GM12801 (cell line): ENCODE measurements around the gene CDC42EP3.

Source experiments
- CTCF ChIP-seq: IDR thresholded peaks from one replicate; pipeline ENCODE4 v1.5.1; 2011; ENCODE audit warnings: control low read depth; ENCODE audit not compliant: insufficient read length; ENCODE audit errors: extremely low read depth

The CDC42EP3 gene

DNA sequence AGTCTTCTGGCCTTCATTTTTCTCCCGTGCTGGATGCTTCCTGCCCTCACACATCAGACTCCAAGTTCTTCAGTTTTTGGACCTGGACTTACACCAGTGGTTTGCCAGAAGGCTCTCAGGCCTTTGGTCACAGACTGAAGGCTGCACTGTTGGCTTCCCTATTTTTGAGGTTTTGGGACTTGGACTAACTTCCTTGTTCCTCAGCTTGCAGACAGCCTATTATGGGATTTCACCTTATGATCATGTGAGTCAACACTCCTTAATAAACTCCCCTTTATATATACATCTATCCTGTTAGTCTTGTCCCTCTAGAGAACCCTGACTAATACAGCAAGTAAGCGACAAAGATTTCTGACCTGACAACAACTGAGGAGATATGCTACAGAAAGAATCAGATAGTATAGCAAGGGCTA, 7.2 kb downstream of the CDC42EP3 start:
- no peak for TF ChIP-seq CTCF

- TF ChIP-seq CTCF: no peak
Observed at GRCh38 chr2:37663390-37663789, 8.1 kb downstream of the CDC42EP3 start.

DNA sequence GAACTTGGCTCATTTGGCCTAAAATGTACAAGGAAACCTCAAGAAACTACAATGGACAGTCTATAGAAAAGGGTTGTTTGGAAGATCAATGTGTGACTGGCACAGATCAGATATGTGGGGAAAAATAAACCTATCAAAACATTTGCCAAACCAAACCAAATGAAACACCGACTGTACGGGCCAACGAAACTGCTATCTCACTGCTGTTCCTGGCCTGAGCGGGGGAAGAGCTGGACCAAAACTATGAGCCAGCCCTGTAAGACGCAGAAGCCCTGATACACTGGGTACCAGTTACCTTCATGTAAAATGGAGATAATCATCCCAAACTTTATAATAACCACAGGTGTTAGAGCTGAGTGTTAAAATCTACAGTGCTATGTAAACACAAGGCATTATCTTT, 11.7 kb downstream of the CDC42EP3 start:
- no peak for TF ChIP-seq CTCF

DNA sequence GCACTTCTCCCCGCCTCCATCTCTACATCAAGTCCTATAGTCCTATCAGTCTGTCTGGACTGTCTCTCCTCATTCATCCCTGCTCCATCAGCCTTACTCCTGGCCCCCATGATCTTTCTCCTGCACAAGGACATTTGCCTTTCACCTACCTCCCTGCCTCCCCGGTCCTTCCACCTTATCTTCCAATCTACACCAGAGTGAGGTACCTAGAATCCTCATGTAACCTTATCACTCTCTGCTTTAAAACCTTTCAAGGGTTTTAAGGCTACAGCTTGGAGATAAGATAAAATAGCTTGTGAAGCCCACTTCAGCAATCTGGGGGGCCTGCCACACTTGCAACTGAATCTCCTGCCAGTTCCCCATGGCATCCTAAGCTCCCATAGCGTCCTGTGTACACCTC, 12.8 kb downstream of the CDC42EP3 start:
- TF ChIP-seq CTCF: no peak

GRCh38 chr2:37657471-37657870, 14.0 kb downstream of the CDC42EP3 start:
- no peak for TF ChIP-seq CTCF

DNA sequence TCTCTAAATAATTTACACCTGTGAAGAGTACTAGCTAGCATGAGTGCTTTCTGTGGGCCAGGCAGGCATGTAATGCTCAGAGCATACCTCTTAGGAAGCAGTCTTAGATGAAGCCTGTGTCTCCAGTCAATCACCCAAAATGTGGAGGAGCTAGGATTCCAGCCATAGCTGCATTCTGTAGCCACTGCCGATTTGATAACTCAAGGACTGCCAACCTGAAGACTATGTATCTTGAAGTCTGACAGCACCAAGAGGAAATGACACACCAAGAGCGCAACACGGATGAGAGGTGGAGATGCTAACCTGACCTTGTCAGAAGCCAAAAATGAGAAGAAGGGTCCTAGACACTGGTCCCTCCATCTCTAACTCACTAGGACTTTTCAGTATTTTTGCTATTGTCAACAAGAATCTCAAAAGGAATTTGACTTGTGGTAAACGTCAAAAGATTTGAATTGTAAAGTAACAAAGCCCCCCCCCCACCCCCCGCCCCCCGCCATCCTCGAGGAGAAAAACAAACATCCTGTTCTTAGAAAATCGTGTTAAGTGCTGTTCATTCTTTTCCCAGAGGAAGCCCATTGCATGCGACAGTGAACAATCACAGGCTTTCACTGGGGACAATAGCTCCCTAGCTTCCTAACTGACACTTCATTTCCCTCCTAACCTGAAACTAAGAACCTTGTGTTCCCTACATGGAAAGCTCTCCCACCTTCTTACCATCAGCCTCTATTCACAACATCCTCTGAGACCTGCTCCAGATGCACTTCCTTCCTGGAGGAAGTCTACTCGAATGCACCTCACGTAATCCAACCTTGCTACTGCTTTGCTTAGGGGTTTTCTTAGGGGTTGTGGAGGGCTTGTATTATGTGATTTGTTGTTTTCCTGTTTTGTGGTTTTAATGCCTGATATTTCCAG, 14.7 kb downstream of the CDC42EP3 start:
- TF ChIP-seq CTCF: no peak

- TF ChIP-seq CTCF: no peak
Observed at GRCh38 chr2:37654932-37655841, 16.3 kb downstream of the CDC42EP3 start.
